ENCODE measurements around the gene PEMT.

Gene PEMT

DNA sequence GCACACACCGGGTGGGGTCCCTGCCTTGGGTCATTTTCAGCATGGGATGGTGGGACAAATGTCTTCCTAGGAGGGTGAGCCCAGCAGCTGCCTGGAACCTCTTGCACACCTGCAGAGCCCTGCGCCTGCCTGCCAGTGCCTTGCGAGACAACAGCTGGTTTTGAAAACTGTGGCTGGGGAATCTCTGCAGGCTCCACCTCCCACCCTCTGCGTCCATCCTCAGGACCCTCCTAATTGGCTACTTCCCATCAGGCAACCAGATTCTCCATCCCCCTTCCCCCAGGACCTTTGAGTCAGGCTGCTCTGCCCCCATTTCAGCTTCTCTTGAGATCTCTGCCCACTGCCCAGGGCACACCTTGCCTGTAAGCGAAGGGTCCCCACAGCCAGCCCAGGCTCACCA, 26.6 kb downstream of the PEMT start:
- no peak overlapping the region for H3K27ac ChIP-seq (replicated peaks)
- no peaks in the 10 kb centered on the region for H3K27me3 ChIP-seq (ENCODE audit: insufficient read depth, poor library complexity, severe bottlenecking)
- TF ChIP-seq, protein P1, sequence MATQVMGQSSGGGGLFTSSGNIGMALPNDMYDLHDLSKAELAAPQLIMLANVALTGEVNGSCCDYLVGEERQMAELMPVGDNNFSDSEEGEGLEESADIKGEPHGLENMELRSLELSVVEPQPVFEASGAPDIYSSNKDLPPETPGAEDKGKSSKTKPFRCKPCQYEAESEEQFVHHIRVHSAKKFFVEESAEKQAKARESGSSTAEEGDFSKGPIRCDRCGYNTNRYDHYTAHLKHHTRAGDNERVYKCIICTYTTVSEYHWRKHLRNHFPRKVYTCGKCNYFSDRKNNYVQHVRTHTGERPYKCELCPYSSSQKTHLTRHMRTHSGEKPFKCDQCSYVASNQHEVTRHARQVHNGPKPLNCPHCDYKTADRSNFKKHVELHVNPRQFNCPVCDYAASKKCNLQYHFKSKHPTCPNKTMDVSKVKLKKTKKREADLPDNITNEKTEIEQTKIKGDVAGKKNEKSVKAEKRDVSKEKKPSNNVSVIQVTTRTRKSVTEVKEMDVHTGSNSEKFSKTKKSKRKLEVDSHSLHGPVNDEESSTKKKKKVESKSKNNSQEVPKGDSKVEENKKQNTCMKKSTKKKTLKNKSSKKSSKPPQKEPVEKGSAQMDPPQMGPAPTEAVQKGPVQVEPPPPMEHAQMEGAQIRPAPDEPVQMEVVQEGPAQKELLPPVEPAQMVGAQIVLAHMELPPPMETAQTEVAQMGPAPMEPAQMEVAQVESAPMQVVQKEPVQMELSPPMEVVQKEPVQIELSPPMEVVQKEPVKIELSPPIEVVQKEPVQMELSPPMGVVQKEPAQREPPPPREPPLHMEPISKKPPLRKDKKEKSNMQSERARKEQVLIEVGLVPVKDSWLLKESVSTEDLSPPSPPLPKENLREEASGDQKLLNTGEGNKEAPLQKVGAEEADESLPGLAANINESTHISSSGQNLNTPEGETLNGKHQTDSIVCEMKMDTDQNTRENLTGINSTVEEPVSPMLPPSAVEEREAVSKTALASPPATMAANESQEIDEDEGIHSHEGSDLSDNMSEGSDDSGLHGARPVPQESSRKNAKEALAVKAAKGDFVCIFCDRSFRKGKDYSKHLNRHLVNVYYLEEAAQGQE (IDR thresholded peaks at IDR 0.05; ENCODE audit: insufficient replicate concordance, low read depth): no peak
- TF ChIP-seq GABPA (IDR thresholded peaks at IDR 0.05; ENCODE audit: low read depth) (no peak), POLR2AphosphoS5 (IDR thresholded peaks at IDR 0.05; ENCODE audit: low read depth) (no peak)
- no peak for DNase-seq (ENCODE audit: low read depth in 1 of 2, low spot score in 1 of 2)
- no peak overlapping the region for H3K4me3 ChIP-seq (replicated peaks; ENCODE audit: insufficient read depth, low read length)

- H3K27ac ChIP-seq (replicated peaks): no peak overlapping the region
- no peaks in the 10 kb centered on the region for H3K27me3 ChIP-seq (ENCODE audit: insufficient read depth, poor library complexity, severe bottlenecking)
- no peak for DNase-seq (ENCODE audit: low read depth in 1 of 2, low spot score in 1 of 2)
- no peak overlapping the region for H3K4me3 ChIP-seq (replicated peaks; ENCODE audit: insufficient read depth, low read length)
- TF ChIP-seq, protein P1 (IDR thresholded peaks at IDR 0.05; ENCODE audit: insufficient replicate concordance, low read depth): no peak
- TF ChIP-seq CTCF (IDR thresholded peaks at IDR 0.05; ENCODE audit: insufficient read depth, low read length) (no peak), GABPA (IDR thresholded peaks at IDR 0.05; ENCODE audit: low read depth) (no peak), POLR2AphosphoS5 (IDR thresholded peaks at IDR 0.05; ENCODE audit: low read depth) (no peak), SPI1 (IDR thresholded peaks at IDR 0.05; ENCODE audit: borderline replicate concordance, low read depth) (no peak)
Measured at GRCh38 chr17:17564323-17564722, 27.2 kb downstream of the PEMT start.

DNA sequence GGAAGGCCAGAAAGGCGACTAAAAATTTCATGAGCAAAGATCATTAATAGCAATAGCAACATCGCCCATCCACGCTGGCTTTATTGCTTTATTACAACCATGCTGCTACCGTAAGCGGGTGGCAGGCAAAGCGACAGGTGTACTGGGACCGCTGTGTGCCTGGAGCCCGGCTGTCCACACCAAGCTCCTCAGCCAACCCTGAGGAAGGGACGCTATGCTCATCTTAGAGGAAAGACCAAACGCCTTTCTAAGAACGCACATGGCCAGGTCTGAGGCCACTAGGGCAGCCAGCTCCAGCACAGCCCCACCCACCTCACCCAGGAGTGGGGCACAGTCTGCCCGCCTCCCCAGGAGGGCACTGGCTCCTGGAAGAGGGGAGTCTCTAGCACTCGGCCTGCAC, 28.0 kb downstream of the PEMT start:
- TF ChIP-seq POLR2AphosphoS5 (IDR thresholded peaks at IDR 0.05; ENCODE audit: low read depth) (no peak), CTCF (IDR thresholded peaks at IDR 0.05; ENCODE audit: insufficient read depth, low read length) (no peak), GABPA (IDR thresholded peaks at IDR 0.05; ENCODE audit: low read depth) (no peak), SPI1 (IDR thresholded peaks at IDR 0.05; ENCODE audit: borderline replicate concordance, low read depth) (no peak)
- TF ChIP-seq, protein P1 (IDR thresholded peaks at IDR 0.05; ENCODE audit: insufficient replicate concordance, low read depth): no peak
- DNase-seq (ENCODE audit: low read depth in 1 of 2, low spot score in 1 of 2): no peak
- H3K4me3 ChIP-seq (replicated peaks; ENCODE audit: insufficient read depth, low read length): no peak overlapping the region
- H3K27me3 ChIP-seq (ENCODE audit: insufficient read depth, poor library complexity, severe bottlenecking): no peaks in the 10 kb centered on the region
- H3K27ac ChIP-seq (replicated peaks): no peak overlapping the region

DNA sequence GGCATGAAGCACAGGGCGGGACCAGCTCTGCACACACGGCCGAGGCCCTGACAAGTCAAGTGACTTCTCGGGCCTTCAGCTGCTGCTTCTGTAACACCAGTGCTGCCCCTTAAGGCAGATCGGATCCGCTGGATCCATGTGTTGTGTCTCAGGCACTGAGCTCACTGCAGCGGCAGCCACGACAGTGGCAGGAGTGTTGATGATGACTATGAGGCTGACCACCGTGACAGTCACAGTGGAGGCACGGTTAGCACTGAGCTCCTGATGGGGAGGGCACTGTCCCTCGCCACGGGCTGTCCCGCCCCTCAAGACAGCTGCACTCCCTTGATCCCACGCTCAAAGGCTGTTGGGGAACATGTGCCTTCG, 29.4 kb downstream of the PEMT start:
- Histone ChIP-seq H3K4me3 (replicated peaks; ENCODE audit: insufficient read depth, low read length) (no peak overlapping the region), H3K27ac (replicated peaks) (no peak overlapping the region), H3K27me3 (ENCODE audit: insufficient read depth, poor library complexity, severe bottlenecking) (no peaks in the 10 kb centered on the region)
- no peak for DNase-seq (ENCODE audit: low read depth in 1 of 2, low spot score in 1 of 2)
- TF ChIP-seq, protein P1 (IDR thresholded peaks at IDR 0.05; ENCODE audit: insufficient replicate concordance, low read depth): no peak
- TF ChIP-seq SPI1 (IDR thresholded peaks at IDR 0.05; ENCODE audit: borderline replicate concordance, low read depth): no peak
- TF ChIP-seq GABPA (IDR thresholded peaks at IDR 0.05; ENCODE audit: low read depth): no peak
